PC-3 (cell line): Measurements from ENCODE around the gene AURKB. TPM values are rescaled to one million over a fixed set of nuclear protein-coding genes. Genes with fewer than 3 reads are reported as not detected.

ENCODE experiments used
- ATAC-seq: fragments of 200-7000 bp; cut with Tn5 transposase; 2 replicates; pipeline ENCODE4 v1.9.1; 2020; ENCODE audit warnings: mild to moderate bottlenecking, moderate library complexity
- BruUV-seq: library from RNA; stranded (reverse); fragments of 400-500 nt; replicated peaks from 2 replicates; lab custom pipeline; 2021; lab: Mats Ljungman, UMichigan
- CTCF ChIA-PET: fragments of 300-600 bp; sonication (Branson Sonifier 250); formaldehyde crosslinking; loops from one replicate; lab custom pipeline; 2022; ENCODE audit warnings: antibody characterized with exemption; lab: Charles Lee
- POLR2A ChIA-PET: fragments of 300-600 bp; sonication (Branson Sonifier 250); formaldehyde crosslinking; loops from one replicate; lab custom pipeline; 2022; ENCODE audit warnings: antibody characterized with exemption; ENCODE audit not compliant: unreplicated experiment; lab: Charles Lee
- DNase-seq: peaks from one replicate; pipeline ENCODE4 v3.0.0-alpha.2; 2015
- H2AFZ ChIP-seq: fragments of 300-600 bp; sonication (generic); 2 replicates; pipeline ENCODE4 v1.6.0; 2016; ENCODE audit warnings: antibody characterized with exemption, low read length
- H3F3A ChIP-seq: fragments of 300-600 bp; sonication (generic); one replicate; pipeline ENCODE4 v1.6.0; 2017; ENCODE audit warnings: antibody characterized with exemption, low read length, control low read depth, mild to moderate bottlenecking; ENCODE audit not compliant: unreplicated experiment
- H3K27ac ChIP-seq: fragments of 300-600 bp; sonication (generic); 2 replicates; pipeline ENCODE4 v1.5.1; 2016; ENCODE audit warnings: mild to moderate bottlenecking, low read length
- H3K27me3 ChIP-seq: fragments of 300-600 bp; sonication (generic); 2 replicates; pipeline ENCODE4 v1.6.1; 2016; ENCODE audit warnings: low read length, mixed read lengths
- H3K36me3 ChIP-seq: fragments of 300-600 bp; sonication (generic); 2 replicates; pipeline ENCODE4 v1.6.1; 2016; ENCODE audit warnings: low read depth, mixed run types, low read length, mixed read lengths
- H3K4me1 ChIP-seq: fragments of 300-600 bp; sonication (generic); 2 replicates; pipeline ENCODE4 v1.5.1; 2016; ENCODE audit warnings: low read length; ENCODE audit not compliant: insufficient read depth
- H3K4me2 ChIP-seq: fragments of 300-600 bp; sonication (generic); 2 replicates; pipeline ENCODE4 v1.6.0; 2016; ENCODE audit warnings: low read length
- H3K4me3 ChIP-seq: fragments of 300-600 bp; sonication (generic); 2 replicates; pipeline ENCODE4 v1.5.1; 2016; ENCODE audit warnings: mild to moderate bottlenecking, low read length, mixed read lengths
- H3K79me2 ChIP-seq: fragments of 300-600 bp; sonication (generic); 2 replicates; pipeline ENCODE4 v1.6.1; 2017; ENCODE audit warnings: low read length, mixed read lengths
- H3K9ac ChIP-seq: fragments of 300-600 bp; sonication (generic); 2 replicates; pipeline ENCODE4 v1.6.0; 2016; ENCODE audit warnings: mild to moderate bottlenecking, low read length
- H3K9me2 ChIP-seq: fragments of 300-600 bp; sonication (generic); replicated peaks from 2 replicates; pipeline ENCODE4 v1.6.1; 2016; ENCODE audit warnings: mixed run types, low read length, mixed read lengths
- H3K9me3 ChIP-seq: fragments of 300-600 bp; sonication (generic); 2 replicates; pipeline ENCODE4 v1.6.1; 2016; ENCODE audit warnings: low read length, mixed read lengths
- H4K20me1 ChIP-seq: fragments of 300-600 bp; sonication (generic); 2 replicates; pipeline ENCODE4 v1.6.1; 2016; ENCODE audit warnings: low read length, mixed read lengths
- CTCF ChIP-seq: fragments of 300-600 bp; sonication (generic); conservative IDR thresholded peaks from 2 replicates; pipeline ENCODE4 v1.5.1; 2017; ENCODE audit warnings: antibody characterized with exemption, low read depth, mild to moderate bottlenecking, low read length
- EZH2 ChIP-seq: fragments of 300-600 bp; sonication (generic); IDR thresholded peaks from one replicate; pipeline ENCODE4 v1.6.1; 2017; ENCODE audit warnings: antibody characterized with exemption, mild to moderate bottlenecking, low read length; ENCODE audit not compliant: unreplicated experiment
- EZH2phosphoT487 ChIP-seq: fragments of 300-600 bp; sonication (generic); IDR thresholded peaks from 2 replicates; pipeline ENCODE4 v1.6.1; 2018; ENCODE audit warnings: mild to moderate bottlenecking, antibody characterized with exemption, low read length, borderline replicate concordance
- intact Hi-C: fragments of 100-400 bp; cut with micrococcal nuclease; formaldehyde crosslinking; loops from 2 replicates; pipeline ENCODE4 v1.9.0; 2023
- total RNA-seq: library from RNA; depleted of rRNA; stranded (reverse); fragments of >200 nt; gene quantifications from 2 replicates; pipeline ENCODE4 v1.2.3, GENCODE V29; 2014

Gene AURKB
- total RNA-seq, 1 experiment from 2014 or later = 82.9 TPM

GRCh38 chr17:8223356-8224126 is 13.2 kb upstream of the AURKB start:
- CTCF ChIA-PET = interaction anchor here (0.6 kb wide), 1 partner anchor 77 kb away, joined by 3 read pairs; no protein-coding TSS in a partner anchor
- Histone ChIP-seq H3K27me3 (no peaks in the 10 kb centered on the region), H3K27ac (peak overlapping the region; percentile 91), H3K9ac (peak overlapping the region; percentile 93), H3K79me2 (no peaks in the 10 kb centered on the region), H3K4me1 (peaks cover 10% of the 10 kb centered on the region), H3K36me3 (peaks cover 4% of the 10 kb centered on the region; the same call in 1 of the 2 replicates), H4K20me1 (no peaks in the 10 kb centered on the region), H2AFZ (peak overlapping the region; percentile 82), H3K9me3 (no peaks in the 10 kb centered on the region), H3F3A (peaks cover 4% of the 10 kb centered on the region), H3K4me2 (peak overlapping the region; percentile 96), H3K4me3 (peak overlapping the region; percentile 82), H3K9me2 (no peaks in the 10 kb centered on the region)
- ATAC-seq (peak; percentile 12), DNase-seq (peak; percentile 26)
- TF ChIP-seq CTCF (peak; percentile 30; the same call in 1 of the 2 replicates), EZH2phosphoT487 (no peak), EZH2 (no peak)
- intact Hi-C loops = loop anchor here (2.0 to 5.0 kb wide), 2 partner anchors 23 to 86 kb away; no protein-coding TSS in a partner anchor
- POLR2A ChIA-PET = no interaction called here
- BruUV-seq = TSS peak; percentile 93

- H3K36me3 ChIP-seq = no peaks in the 10 kb centered on the region
- no peak for TF ChIP-seq EZH2phosphoT487
- no peak for TF ChIP-seq EZH2
- TF ChIP-seq CTCF = no peak
- peak overlapping the region; percentile 82 for H3K4me3 ChIP-seq
- H3K27me3 ChIP-seq = no peaks in the 10 kb centered on the region
- H3F3A ChIP-seq = peaks cover 4% of the 10 kb centered on the region
- H2AFZ ChIP-seq = peak overlapping the region; percentile 82
- ATAC-seq (peak; percentile 44), DNase-seq (peak; percentile 88)
- intact Hi-C loops = loop anchor here (1.0 to 5.0 kb wide), 3 partner anchors 24 to 102 kb away; no protein-coding TSS in a partner anchor
- no peaks in the 10 kb centered on the region for H3K9me3 ChIP-seq
- H3K4me2 ChIP-seq = peak overlapping the region; percentile 96
- no peaks in the 10 kb centered on the region for H3K9me2 ChIP-seq
- peak overlapping the region; percentile 91 for H3K27ac ChIP-seq
- no peaks in the 10 kb centered on the region for H3K79me2 ChIP-seq
- ChIA-PET POLR2A (interaction anchor here (0.6 kb wide), 1 partner anchor 35 kb away, joined by 4 read pairs; no protein-coding TSS in a partner anchor), CTCF (interaction anchor here (0.6 kb wide), 2 partner anchors 24 to 380 kb away, joined by 3 to 4 read pairs; no protein-coding TSS in a partner anchor)
- peaks cover 10% of the 10 kb centered on the region for H3K4me1 ChIP-seq
- peak overlapping the region; percentile 93 for H3K9ac ChIP-seq
- H4K20me1 ChIP-seq = no peaks in the 10 kb centered on the region
- TSS peak; percentile 63 for BruUV-seq
Observed at GRCh38 chr17:8222630-8223355, 12.4 kb upstream of the AURKB start.
